HG03575 (cell line): Measurements from ENCODE around the gene ASB1.
A peak's percentile ranks its signal among the peaks of the same experiment; 100 is the strongest.

Experiments
- ATAC-seq: cut with Tn5 transposase; IDR thresholded peaks from one replicate; pipeline ENCODE4 v1.9.1; 2021; ENCODE audit not compliant: unreplicated experiment, insufficient number of reproducible peaks, low FRiP score; ENCODE audit errors: extremely low read depth

ASB1 gene, protein sequence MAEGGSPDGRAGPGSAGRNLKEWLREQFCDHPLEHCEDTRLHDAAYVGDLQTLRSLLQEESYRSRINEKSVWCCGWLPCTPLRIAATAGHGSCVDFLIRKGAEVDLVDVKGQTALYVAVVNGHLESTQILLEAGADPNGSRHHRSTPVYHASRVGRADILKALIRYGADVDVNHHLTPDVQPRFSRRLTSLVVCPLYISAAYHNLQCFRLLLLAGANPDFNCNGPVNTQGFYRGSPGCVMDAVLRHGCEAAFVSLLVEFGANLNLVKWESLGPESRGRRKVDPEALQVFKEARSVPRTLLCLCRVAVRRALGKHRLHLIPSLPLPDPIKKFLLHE

GRCh38 chr2:238426568-238427434, at the start of gene ASB1:
Gene ASB1, plus strand, starts transcription at chr2:238426927. Its CDS starts 144 bp downstream, at chr2:238427071.
- peak; percentile 42 for ATAC-seq

GRCh38 chr2:238378230-238379095, 48.3 kb upstream of the ASB1 start:
- ATAC-seq = no peak

GRCh38 chr2:238379096-238379810, 47.5 kb upstream of the ASB1 start:
- ATAC-seq = no peak

- no peak for ATAC-seq
Observed at GRCh38 chr2:238380336-238380735, 46.4 kb upstream of the ASB1 start.

DNA sequence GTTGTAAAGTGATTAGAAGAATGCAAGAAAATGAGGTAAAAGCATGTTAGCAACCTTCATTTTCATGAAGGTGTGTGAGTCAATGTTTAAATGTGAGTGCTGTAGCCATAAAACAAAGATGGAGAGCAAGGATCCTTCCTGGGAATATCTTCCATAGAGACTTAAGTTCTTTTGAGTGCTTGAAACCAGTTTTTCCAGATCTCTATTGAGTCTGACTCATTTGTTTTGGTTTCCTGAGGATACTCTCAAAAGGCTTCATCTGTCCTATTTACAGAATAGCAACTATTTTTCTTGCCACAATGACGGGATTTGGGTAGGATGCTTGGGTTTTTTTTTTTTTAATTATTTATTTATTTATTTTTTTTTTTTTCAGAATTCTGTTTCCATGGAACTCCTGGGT, 45.9 kb upstream of the ASB1 start:
- ATAC-seq = no peak

DNA sequence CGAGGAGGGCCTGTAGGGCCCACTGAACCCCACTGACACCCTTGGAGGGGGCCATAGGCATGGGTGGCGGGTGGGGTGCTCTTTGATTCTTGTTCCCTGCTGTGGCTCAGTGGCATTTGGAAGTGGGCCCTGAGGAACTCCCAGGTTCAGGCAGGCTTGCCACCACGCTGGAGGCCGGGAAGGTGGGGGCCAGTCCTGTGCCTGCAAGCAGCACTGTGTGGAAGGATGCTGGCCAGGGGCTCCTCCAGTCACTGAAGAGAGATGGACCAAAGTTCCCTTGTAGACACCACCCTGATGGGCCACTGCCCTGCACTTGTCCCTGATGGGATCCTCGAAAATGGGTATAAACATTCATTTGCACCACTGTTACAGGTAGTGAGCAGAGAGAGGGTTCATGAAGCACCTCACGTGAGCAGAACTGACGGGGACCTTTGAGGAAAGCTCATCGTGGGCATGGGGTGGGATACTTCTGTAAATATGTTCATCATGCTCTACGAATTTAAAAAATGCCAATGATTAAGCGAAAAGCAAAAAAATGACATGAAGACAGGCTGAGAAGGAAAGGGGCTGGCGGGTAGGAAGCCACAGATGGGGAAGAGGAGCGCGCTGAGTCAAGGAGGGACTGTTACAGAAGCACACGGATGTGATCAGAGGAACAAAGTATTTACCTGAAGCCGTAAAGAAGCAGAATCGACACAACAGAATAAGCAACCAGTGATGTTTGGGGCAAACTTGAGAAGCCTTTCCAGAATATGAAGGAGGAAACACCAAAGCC, 45.2 kb upstream of the ASB1 start:
- no peak for ATAC-seq

- no peak for ATAC-seq
Observed at GRCh38 chr2:238382381-238382781, 44.3 kb upstream of the ASB1 start.

- no peak for ATAC-seq
Observed at GRCh38 chr2:238383135-238383534, 43.6 kb upstream of the ASB1 start.

GRCh38 chr2:238383743-238384380, 42.9 kb upstream of the ASB1 start:
- ATAC-seq = no peak

- no peak for ATAC-seq
Observed at GRCh38 chr2:238387332-238387731, 39.4 kb upstream of the ASB1 start.

- ATAC-seq = no peak
Observed at GRCh38 chr2:238388794-238389193, 37.9 kb upstream of the ASB1 start.

DNA sequence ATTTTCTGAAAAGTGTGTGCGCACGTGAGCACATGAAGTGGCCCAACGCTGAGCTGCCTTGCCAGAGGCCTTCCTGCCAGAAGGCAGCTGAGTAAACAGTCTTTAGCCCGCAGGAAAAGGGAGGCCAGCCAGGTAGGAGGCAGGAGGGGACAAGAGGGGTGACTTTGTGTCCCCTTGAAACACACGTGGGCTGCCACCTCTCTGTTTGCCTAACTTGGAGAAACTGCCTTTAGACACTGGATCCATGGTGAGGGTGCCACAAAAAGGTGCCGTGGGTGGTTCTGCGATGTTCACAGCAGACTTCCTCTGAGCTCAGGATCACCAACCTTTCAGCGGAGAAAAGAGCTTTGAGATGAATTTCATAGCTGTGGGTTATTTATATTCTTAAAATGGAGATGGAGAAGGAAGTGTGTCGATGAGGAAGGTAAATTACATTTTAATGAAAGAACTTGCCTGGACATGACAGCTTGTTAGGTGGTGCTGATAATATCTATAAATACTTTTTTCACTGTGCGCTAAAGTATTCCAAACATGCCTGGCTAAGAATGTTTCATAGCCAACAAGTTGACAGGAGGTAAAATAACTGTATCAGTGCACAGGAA, 36.6 kb upstream of the ASB1 start:
- ATAC-seq = no peak

- ATAC-seq = no peak
Observed at GRCh38 chr2:238391042-238391689, 35.6 kb upstream of the ASB1 start.

GRCh38 chr2:238396663-238397062, 30.1 kb upstream of the ASB1 start:
- no peak for ATAC-seq

GRCh38 chr2:238397356-238397755, 29.4 kb upstream of the ASB1 start:
- ATAC-seq = no peak

- ATAC-seq = no peak
Observed at GRCh38 chr2:238398577-238398976, 28.1 kb upstream of the ASB1 start.

DNA sequence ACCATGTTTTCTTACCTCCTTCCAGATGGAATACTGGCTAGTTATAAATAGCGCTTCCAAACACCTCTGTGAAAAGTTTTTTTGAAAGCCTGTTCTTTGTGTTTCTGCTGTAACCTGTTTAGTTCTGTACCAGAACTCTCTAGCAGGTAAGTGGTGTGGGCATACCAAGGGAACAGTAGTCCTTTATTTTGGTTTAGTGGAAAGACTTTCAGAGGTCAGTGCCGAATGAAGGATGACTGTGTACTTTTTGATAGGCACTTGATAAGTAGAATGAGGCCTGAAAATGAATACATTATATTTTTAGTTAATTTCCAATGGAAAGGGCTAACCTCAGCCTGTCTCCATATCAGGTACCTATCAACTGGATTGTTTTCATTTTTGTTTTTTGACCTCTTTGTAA, 27.6 kb upstream of the ASB1 start:
- no peak for ATAC-seq
